Tibial artery (tissue), 4 donors: ENCODE data around the gene PTPRN2.

ENCODE experiments used
- DNase-seq, 2 donors: peaks; one replicate each; pipeline ENCODE4 v3.0.0-alpha.2; 2019
- H3K27ac ChIP-seq, 2 donors: fragments of 200-600 bp; sonication (generic) in 1 of 2; 1 replicate in 1 of 2; 2 replicates in 1 of 2; pipeline ENCODE4 v1.5.1; 2018 to 2019; ENCODE audit warnings: mild to moderate bottlenecking in 1 of 2
- H3K27me3 ChIP-seq, 2 donors: fragments of 200-600 bp; sonication (generic) in 1 of 2; one replicate each; pipeline versions ENCODE4 v1.5.1 to v1.6.0; 2016 to 2019
- H3K36me3 ChIP-seq, 3 donors: fragments of 200-600 bp; sonication (generic) in 2 of 3; one replicate each; pipeline ENCODE4 v1.5.1; 2016 to 2019; ENCODE audit warnings: mild to moderate bottlenecking in 2 of 3
- H3K4me1 ChIP-seq, 4 donors: fragments of 200-600 bp; sonication (generic) in 2 of 4; 1 replicate in 3 of 4; 2 replicates in 1 of 4; pipeline ENCODE4 v1.5.1; 2016 to 2019
- H3K4me3 ChIP-seq, 2 donors: fragments of 200-600 bp; sonication (generic) in 1 of 2; 1 replicate in 1 of 2; 2 replicates in 1 of 2; pipeline ENCODE4 v1.5.1; 2018 to 2019; ENCODE audit warnings: mild to moderate bottlenecking in 2 of 2
- H3K9me3 ChIP-seq, 3 donors: fragments of 200-600 bp; sonication (generic) in 1 of 3; one replicate each; pipeline ENCODE4 v1.5.1; 2016 to 2019
- CTCF ChIP-seq, 2 experiments: fragments of 200-600 bp in 1 of 2; fragments of 450-650 bp in 1 of 2; IDR thresholded peaks; one replicate each; pipeline ENCODE4 v1.5.1; 2017 to 2019; ENCODE audit warnings: antibody characterized with exemption in 2 of 2, mild to moderate bottlenecking in 1 of 2, moderate library complexity in 1 of 2
- intact Hi-C: fragments of 100-400 bp; cut with DNase I; formaldehyde crosslinking; loops from one replicate; pipeline ENCODE4 v1.15.0; 2023; ENCODE audit warnings: low total_unique reads

PTPRN2 gene

GRCh38 chr7:157509226-157509625 is 1078.4 kb downstream of the PTPRN2 start:
- no peak overlapping the region for H3K4me3 ChIP-seq
- TF ChIP-seq CTCF (IDR thresholded peaks at IDR 0.05) = no peak
- DNase-seq = no peak

GRCh38 chr7:157508477-157508881 is 1079.1 kb downstream of the PTPRN2 start:
- intact Hi-C loops = no loop called here
- no peak for TF ChIP-seq CTCF (IDR thresholded peaks at IDR 0.05)
- H3K9me3 ChIP-seq = peaks cover 0 to 10% (median 7%) of the 10 kb centered on the region in 3 donors
- H3K4me1 ChIP-seq = no peaks in the 10 kb centered on the region
- peaks cover 0 to 10% of the 10 kb centered on the region in 2 donors for H3K27me3 ChIP-seq
- no peak for DNase-seq
- H3K36me3 ChIP-seq = no peaks in the 10 kb centered on the region
- H3K4me3 ChIP-seq = no peak overlapping the region
- H3K27ac ChIP-seq = no peak overlapping the region

More at GRCh38 chr7:157509226-157509625, 1078.4 kb downstream of the PTPRN2 start:
- intact Hi-C loops = no loop called here
- Histone ChIP-seq H3K4me1 (no peaks in the 10 kb centered on the region), H3K9me3 (peaks cover 0 to 14% (median 7%) of the 10 kb centered on the region in 3 donors), H3K27ac (no peak overlapping the region), H3K27me3 (peaks cover 0 to 10% of the 10 kb centered on the region in 2 donors), H3K36me3 (no peaks in the 10 kb centered on the region)

- Histone ChIP-seq H3K4me1 (no peaks in the 10 kb centered on the region), H3K9me3 (peaks cover 0 to 7% (median 6%) of the 10 kb centered on the region in 3 donors), H3K27ac (no peak overlapping the region), H3K4me3 (no peak overlapping the region), H3K36me3 (no peaks in the 10 kb centered on the region), H3K27me3 (peaks cover 0 to 10% of the 10 kb centered on the region in 2 donors)
- intact Hi-C loops = no loop called here
- no peak for DNase-seq
- TF ChIP-seq CTCF (IDR thresholded peaks at IDR 0.05) = no peak
Measured at GRCh38 chr7:157507987-157508386, 1079.6 kb downstream of the PTPRN2 start.

- no peak for TF ChIP-seq CTCF (IDR thresholded peaks at IDR 0.05)
- intact Hi-C loops = no loop called here
- H3K4me3 ChIP-seq = no peak overlapping the region
- no peaks in the 10 kb centered on the region for H3K4me1 ChIP-seq
- H3K27me3 ChIP-seq = peaks cover 0 to 10% of the 10 kb centered on the region in 2 donors
- no peak for DNase-seq
- peaks cover 0 to 7% (median 5%) of the 10 kb centered on the region in 3 donors for H3K9me3 ChIP-seq
- H3K27ac ChIP-seq = no peak overlapping the region
- no peaks in the 10 kb centered on the region for H3K36me3 ChIP-seq
Measured at GRCh38 chr7:157506268-157506667, 1081.4 kb downstream of the PTPRN2 start.

- intact Hi-C loops = no loop called here
- DNase-seq = no peak
- TF ChIP-seq CTCF (IDR thresholded peaks at IDR 0.05) = no peak
- H3K9me3 ChIP-seq = peaks cover 0 to 7% (median 5%) of the 10 kb centered on the region in 3 donors
- no peak overlapping the region for H3K27ac ChIP-seq
- no peaks in the 10 kb centered on the region for H3K4me1 ChIP-seq
- peaks cover 0 to 10% of the 10 kb centered on the region in 2 donors for H3K27me3 ChIP-seq
- no peaks in the 10 kb centered on the region for H3K36me3 ChIP-seq
- no peak overlapping the region for H3K4me3 ChIP-seq
Measured at GRCh38 chr7:157505646-157506045, 1082.0 kb downstream of the PTPRN2 start.

- no peak overlapping the region for H3K27ac ChIP-seq
- intact Hi-C loops = no loop called here
- no peaks in the 10 kb centered on the region for H3K36me3 ChIP-seq
- no peak for TF ChIP-seq CTCF (IDR thresholded peaks at IDR 0.05)
- no peak for DNase-seq
- no peaks in the 10 kb centered on the region for H3K4me1 ChIP-seq
- H3K4me3 ChIP-seq = no peak overlapping the region
- H3K9me3 ChIP-seq = peaks cover 0 to 7% (median 5%) of the 10 kb centered on the region in 3 donors
- peaks cover 0 to 6% of the 10 kb centered on the region in 2 donors for H3K27me3 ChIP-seq
Measured at GRCh38 chr7:157503229-157503628, 1084.4 kb downstream of the PTPRN2 start.
